OCI-LY3 (cell line): ENCODE measurements around the gene LSM14B.

Experiments
- EZH2phosphoT487 ChIP-seq: fragments of 200-600 bp; shearing (Covaris generic); IDR thresholded peaks from 2 replicates; pipeline ENCODE4 v1.6.1; 2018; ENCODE audit warnings: antibody characterized with exemption, mixed run types, low read depth
- TF ChIP-seq, protein P1 (sequence below): fragments of 200-600, 300-600 bp; sonication (generic); IDR thresholded peaks from 2 replicates; pipeline ENCODE4 v1.5.1; 2014; ENCODE audit warnings: antibody characterized with exemption, low read length, low read depth

DNA sequence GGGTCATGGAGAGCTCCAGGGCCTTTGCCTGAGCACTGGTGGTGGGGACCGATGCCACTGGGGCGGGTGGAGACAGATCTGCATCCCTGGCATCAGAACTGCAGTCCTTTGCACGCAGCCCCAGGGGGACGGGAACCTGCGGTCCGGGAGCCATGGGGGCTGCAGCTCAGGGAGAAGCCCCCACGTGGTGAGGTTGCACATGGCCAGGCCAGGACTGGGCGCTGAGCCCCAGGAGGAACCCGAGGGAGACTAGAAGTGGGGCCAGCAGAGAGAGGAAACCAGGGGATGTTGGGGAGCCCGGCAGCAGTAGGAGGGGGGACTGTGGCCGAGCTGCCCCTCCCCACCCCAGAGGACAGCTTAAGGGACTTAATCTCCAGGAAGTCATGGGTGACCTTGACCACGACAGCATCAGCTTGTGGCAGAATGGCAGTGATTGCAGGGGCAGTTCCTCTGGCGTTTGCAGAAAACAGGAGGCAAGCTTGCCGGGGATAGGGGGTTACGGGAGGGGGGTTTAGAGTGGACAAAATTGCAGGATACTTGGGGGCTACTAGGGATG, 18.0 kb upstream of the LSM14B start:
- TF ChIP-seq, protein P1, sequence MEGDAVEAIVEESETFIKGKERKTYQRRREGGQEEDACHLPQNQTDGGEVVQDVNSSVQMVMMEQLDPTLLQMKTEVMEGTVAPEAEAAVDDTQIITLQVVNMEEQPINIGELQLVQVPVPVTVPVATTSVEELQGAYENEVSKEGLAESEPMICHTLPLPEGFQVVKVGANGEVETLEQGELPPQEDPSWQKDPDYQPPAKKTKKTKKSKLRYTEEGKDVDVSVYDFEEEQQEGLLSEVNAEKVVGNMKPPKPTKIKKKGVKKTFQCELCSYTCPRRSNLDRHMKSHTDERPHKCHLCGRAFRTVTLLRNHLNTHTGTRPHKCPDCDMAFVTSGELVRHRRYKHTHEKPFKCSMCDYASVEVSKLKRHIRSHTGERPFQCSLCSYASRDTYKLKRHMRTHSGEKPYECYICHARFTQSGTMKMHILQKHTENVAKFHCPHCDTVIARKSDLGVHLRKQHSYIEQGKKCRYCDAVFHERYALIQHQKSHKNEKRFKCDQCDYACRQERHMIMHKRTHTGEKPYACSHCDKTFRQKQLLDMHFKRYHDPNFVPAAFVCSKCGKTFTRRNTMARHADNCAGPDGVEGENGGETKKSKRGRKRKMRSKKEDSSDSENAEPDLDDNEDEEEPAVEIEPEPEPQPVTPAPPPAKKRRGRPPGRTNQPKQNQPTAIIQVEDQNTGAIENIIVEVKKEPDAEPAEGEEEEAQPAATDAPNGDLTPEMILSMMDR = no peak
- no peak for TF ChIP-seq EZH2phosphoT487
